Subcutaneous adipose tissue (tissue), 4 donors: Measurements from ENCODE around the gene THEMIS. TPM values are rescaled to one million over a fixed set of nuclear protein-coding genes. Genes with fewer than 3 reads are reported as not detected.

Experiments used
- total RNA-seq, 4 donors: library from RNA; depleted of rRNA; stranded (reverse); fragments of >200 nt; gene quantifications; one replicate each; pipeline ENCODE4 v1.1.0, GENCODE V29; 2016
- TF ChIP-seq, protein P1 (sequence below): fragments of 450-650 bp; IDR thresholded peaks from one replicate; pipeline ENCODE4 v1.5.1; 2016; ENCODE audit warnings: low read depth, mild to moderate bottlenecking, control low read depth, antibody characterized with exemption, moderate library complexity

THEMIS gene
- total RNA-seq, 4 donors from 2014 or later = 0.19 to 1.2 (median 1.0) TPM

DNA sequence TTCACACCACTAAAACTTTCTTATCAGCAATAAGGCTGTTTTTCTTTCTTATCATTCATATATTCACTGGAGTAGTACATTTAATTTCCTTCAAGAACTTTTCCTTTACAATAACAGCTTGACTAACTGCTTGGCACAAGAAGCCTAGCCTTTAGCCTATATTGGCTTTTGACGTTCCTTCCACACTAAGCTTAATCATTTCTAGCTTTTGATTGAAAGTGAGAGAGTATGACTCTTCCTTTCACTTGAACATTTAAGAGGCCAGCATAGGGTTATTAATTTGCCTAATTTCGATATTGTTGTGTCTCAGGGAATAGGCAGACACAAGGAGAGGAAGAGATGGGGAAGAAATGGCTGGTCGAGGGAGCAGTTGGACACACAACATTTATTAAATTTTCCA is 23.6 kb downstream of the THEMIS start:
- TF ChIP-seq, protein P1, sequence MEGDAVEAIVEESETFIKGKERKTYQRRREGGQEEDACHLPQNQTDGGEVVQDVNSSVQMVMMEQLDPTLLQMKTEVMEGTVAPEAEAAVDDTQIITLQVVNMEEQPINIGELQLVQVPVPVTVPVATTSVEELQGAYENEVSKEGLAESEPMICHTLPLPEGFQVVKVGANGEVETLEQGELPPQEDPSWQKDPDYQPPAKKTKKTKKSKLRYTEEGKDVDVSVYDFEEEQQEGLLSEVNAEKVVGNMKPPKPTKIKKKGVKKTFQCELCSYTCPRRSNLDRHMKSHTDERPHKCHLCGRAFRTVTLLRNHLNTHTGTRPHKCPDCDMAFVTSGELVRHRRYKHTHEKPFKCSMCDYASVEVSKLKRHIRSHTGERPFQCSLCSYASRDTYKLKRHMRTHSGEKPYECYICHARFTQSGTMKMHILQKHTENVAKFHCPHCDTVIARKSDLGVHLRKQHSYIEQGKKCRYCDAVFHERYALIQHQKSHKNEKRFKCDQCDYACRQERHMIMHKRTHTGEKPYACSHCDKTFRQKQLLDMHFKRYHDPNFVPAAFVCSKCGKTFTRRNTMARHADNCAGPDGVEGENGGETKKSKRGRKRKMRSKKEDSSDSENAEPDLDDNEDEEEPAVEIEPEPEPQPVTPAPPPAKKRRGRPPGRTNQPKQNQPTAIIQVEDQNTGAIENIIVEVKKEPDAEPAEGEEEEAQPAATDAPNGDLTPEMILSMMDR = no peak

DNA sequence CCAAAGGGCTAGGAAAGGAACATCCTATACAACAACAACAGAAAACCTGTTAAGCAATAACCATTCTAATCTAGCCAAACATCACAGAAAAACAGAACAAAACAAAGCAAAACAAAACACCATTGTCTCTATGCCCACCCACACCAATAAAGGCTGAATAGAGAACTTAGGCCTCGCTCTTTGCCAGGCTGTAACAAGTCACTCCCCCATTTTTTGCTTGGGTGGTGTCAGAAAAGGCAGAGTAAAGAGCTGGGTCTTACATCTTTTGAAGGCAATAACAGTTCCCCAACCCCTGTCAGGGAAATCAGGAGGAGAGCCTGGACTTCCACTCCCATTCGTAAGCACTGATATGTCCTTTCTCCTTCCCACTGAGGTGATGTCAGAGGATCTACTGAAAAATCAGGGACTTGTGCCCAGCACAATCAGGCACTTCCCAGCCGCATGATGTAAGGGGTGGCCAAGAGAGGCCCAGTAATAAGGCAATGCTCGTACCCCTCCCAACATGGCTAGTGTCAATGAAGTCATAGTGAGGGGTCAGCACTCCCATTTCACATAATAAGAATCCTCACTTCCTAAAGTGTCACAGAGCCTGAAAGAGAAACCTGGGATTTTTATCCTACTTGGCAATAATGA is 31.0 kb downstream of the THEMIS start:
- TF ChIP-seq, protein P1 = no peak

GRCh38 chr6:127869183-127869582 is 31.7 kb downstream of the THEMIS start:
- TF ChIP-seq, protein P1 = no peak

DNA sequence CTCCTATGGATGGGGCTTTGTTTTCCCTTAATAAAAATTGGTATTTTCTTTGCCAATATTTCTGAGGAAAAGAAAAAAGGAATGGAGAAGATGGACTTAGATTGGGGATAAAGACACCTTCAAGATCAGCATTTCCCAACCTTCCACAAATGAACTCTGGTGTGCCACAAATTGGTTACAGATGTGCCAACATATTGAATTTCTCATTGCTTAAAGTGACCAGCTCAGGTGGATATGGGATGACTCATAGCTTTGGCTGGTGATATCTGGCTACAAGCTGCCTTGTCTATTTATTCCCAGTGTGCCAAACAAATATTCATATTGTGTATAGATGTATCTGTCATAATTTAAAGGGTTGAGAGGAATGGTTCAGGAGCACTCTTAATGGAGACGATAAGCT is 32.5 kb downstream of the THEMIS start:
- TF ChIP-seq, protein P1 = no peak

DNA sequence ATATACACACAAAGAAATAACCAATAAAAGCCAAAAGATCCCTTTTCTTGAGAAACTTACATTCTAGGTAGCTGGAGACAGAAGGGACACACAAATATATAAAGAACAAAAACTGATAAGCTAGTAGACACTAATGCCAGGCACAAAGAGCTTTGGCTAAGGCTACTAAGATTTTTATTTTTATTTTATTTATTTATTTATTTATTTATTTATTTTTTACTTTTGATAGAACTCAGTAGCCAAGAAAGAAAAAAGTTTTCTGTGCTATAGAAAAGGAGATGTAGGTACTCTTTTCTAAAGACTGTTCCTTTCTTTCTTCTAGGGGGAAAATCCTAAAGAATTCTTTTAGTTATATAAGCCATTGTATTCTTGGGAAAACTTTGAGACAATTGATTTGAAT is 34.1 kb downstream of the THEMIS start:
- TF ChIP-seq, protein P1 = no peak

GRCh38 chr6:127865108-127865507 is 35.8 kb downstream of the THEMIS start:
- TF ChIP-seq, protein P1 = no peak

DNA sequence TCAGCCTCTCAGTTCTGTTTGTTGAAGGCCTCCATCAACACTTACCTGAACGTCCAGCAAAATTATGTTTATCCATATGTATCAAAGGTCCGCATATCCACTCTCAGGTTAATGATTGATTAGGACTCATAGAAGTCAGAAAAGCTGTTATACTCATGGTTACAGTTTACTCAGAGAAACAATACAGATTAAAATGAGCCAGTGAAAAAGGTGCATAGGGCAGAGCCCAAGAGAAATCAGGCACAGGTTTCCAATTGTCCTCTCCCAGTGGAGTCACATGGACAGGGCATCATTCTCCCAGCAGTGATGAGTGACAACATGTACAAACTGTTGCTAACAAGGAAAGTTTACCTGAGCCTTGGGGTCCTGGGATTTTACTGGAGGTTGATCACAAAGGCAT is 36.2 kb downstream of the THEMIS start:
- TF ChIP-seq, protein P1 = no peak
